Neural progenitor cell (in vitro differentiated cells): ENCODE results near the gene POLR3G. TPM values are rescaled to one million over a fixed set of nuclear protein-coding genes. Genes with fewer than 3 reads are reported as not detected.
A peak's percentile ranks its signal among the peaks of the same experiment; 100 is the strongest.

Source experiments
- DNase-seq: peaks from one replicate; pipeline ENCODE4 v3.0.0-alpha.2; 2016; ENCODE audit warnings: low spot score
- H2AFZ ChIP-seq: fragments of 200-600 bp; sonication (generic); replicated peaks from 2 replicates; pipeline ENCODE4 v1.6.1; 2016; ENCODE audit warnings: antibody characterized with exemption
- H3F3A ChIP-seq: fragments of 200-600 bp; sonication (generic); 2 replicates; pipeline ENCODE4 v1.6.1; 2016; ENCODE audit warnings: antibody characterized with exemption, low read depth
- H3K27ac ChIP-seq: fragments of 200-600 bp; sonication (generic); 2 replicates; pipeline ENCODE4 v1.5.1; 2016; ENCODE audit warnings: mild to moderate bottlenecking
- H3K27me3 ChIP-seq: fragments of 200-600 bp; sonication (generic); 2 replicates; pipeline ENCODE4 v1.6.1; 2016; ENCODE audit warnings: mild to moderate bottlenecking, moderate library complexity
- H3K36me3 ChIP-seq: fragments of 200-600 bp; sonication (generic); 2 replicates; pipeline ENCODE4 v1.5.1; 2016
- H3K4me1 ChIP-seq: fragments of 200-600 bp; sonication (generic); 2 replicates; pipeline ENCODE4 v1.6.1; 2016; ENCODE audit warnings: mixed run types
- H3K4me2 ChIP-seq: fragments of 200-600 bp; sonication (generic); 2 replicates; pipeline ENCODE4 v1.6.1; 2016
- H3K4me3 ChIP-seq: fragments of 200-600 bp; sonication (generic); 2 replicates; pipeline ENCODE4 v1.5.1; 2016
- H3K79me2 ChIP-seq: fragments of 200-600 bp; sonication (generic); 2 replicates; pipeline ENCODE4 v1.6.1; 2016; ENCODE audit warnings: low read depth
- H3K9ac ChIP-seq: fragments of 200-600 bp; sonication (generic); 2 replicates; pipeline ENCODE4 v1.6.1; 2016
- H3K9me3 ChIP-seq: fragments of 200-600 bp; sonication (generic); 2 replicates; pipeline ENCODE4 v1.5.1; 2016; ENCODE audit warnings: low read depth
- H4K20me1 ChIP-seq: fragments of 200-600 bp; sonication (generic); 2 replicates; pipeline ENCODE4 v1.6.1; 2016; ENCODE audit warnings: low read depth
- H3K27ac Mint-ChIP-seq: 3 replicates; pipeline ENCODE4 v1.8.0; 2021; ENCODE audit warnings: mixed read lengths
- H3K27me3 Mint-ChIP-seq: 2 replicates; pipeline ENCODE4 v1.8.0; 2022; ENCODE audit warnings: low read depth, mild to moderate bottlenecking, inconsistent platforms, moderate library complexity, mixed read lengths; ENCODE audit not compliant: insufficient read depth
- H3K36me3 Mint-ChIP-seq: 3 replicates; pipeline ENCODE4 v1.8.0; 2021; ENCODE audit warnings: mixed read lengths
- H3K4me1 Mint-ChIP-seq: 3 replicates; pipeline ENCODE4 v1.8.0; 2021; ENCODE audit warnings: mixed read lengths
- H3K4me3 Mint-ChIP-seq: 3 replicates; pipeline ENCODE4 v1.8.0; 2021; ENCODE audit warnings: mild to moderate bottlenecking, moderate library complexity, mixed read lengths
- H3K9me3 Mint-ChIP-seq: 3 replicates; pipeline ENCODE4 v1.8.0; 2020; ENCODE audit warnings: mixed read lengths
- EZH2 ChIP-seq: fragments of 200-600 bp; sonication (generic); IDR thresholded peaks from 2 replicates; pipeline ENCODE4 v1.6.1; 2017; ENCODE audit warnings: antibody characterized with exemption, mild to moderate bottlenecking, moderate library complexity
- EZH2phosphoT487 ChIP-seq: fragments of 200-600 bp; sonication (generic); IDR thresholded peaks from 2 replicates; pipeline ENCODE4 v1.6.1; 2017; ENCODE audit warnings: antibody characterized with exemption
- total RNA-seq: library from RNA; depleted of rRNA; stranded (reverse); fragments of >200 nt; gene quantifications from 2 replicates; pipeline ENCODE4 v1.2.3, GENCODE V29; 2015; ENCODE audit warnings: low replicate concordance
- TF ChIP-seq, protein P1 (sequence below): fragments of 200-600 bp; sonication (generic); IDR thresholded peaks from 2 replicates; pipeline ENCODE4 v1.5.1; 2017; ENCODE audit warnings: antibody characterized with exemption, mild to moderate bottlenecking

The POLR3G gene
- total RNA-seq, 1 donor from 2014 or later: 8.4 TPM

DNA sequence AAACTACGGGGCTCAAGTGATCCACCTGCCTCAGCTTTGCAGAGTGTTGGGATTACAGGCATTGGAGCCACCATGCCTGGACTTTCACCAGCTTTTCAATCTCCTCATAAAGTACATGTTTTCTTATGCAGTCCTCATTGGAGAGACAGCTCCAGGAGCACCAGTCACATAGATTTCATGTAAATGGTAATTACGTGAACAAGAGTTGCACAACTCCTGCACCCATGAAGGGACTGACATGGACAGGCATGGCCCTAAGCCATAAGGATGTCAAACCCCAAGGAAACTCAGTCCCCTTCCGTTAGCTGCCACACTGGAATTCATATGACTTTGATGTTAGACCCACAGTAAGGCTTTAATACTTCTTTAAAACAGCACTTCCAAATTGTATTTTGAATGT, 76.3 kb downstream of the POLR3G start:
- Mint-ChIP-seq H3K4me1 (peaks cover 56% of the 10 kb centered on the region), H3K27me3 (peaks cover 6% of the 10 kb centered on the region), H3K27ac (peak overlapping the region; percentile 88), H3K4me3 (no peak overlapping the region), H3K9me3 (no peaks in the 10 kb centered on the region), H3K36me3 (peaks cover 2% of the 10 kb centered on the region)
- no peaks in the 10 kb centered on the region for H3K36me3 ChIP-seq
- TF ChIP-seq EZH2 (no peak), EZH2phosphoT487 (no peak)
- TF ChIP-seq, protein P1, sequence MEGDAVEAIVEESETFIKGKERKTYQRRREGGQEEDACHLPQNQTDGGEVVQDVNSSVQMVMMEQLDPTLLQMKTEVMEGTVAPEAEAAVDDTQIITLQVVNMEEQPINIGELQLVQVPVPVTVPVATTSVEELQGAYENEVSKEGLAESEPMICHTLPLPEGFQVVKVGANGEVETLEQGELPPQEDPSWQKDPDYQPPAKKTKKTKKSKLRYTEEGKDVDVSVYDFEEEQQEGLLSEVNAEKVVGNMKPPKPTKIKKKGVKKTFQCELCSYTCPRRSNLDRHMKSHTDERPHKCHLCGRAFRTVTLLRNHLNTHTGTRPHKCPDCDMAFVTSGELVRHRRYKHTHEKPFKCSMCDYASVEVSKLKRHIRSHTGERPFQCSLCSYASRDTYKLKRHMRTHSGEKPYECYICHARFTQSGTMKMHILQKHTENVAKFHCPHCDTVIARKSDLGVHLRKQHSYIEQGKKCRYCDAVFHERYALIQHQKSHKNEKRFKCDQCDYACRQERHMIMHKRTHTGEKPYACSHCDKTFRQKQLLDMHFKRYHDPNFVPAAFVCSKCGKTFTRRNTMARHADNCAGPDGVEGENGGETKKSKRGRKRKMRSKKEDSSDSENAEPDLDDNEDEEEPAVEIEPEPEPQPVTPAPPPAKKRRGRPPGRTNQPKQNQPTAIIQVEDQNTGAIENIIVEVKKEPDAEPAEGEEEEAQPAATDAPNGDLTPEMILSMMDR: no peak
- no peak overlapping the region for H3K4me2 ChIP-seq
- H2AFZ ChIP-seq: no peak overlapping the region
- no peaks in the 10 kb centered on the region for H4K20me1 ChIP-seq
- H3K79me2 ChIP-seq: no peaks in the 10 kb centered on the region
- no peaks in the 10 kb centered on the region for H3K27me3 ChIP-seq
- DNase-seq: no peak
- H3K4me1 ChIP-seq: peaks cover 20% of the 10 kb centered on the region
- H3K27ac ChIP-seq: no peak overlapping the region
- no peaks in the 10 kb centered on the region for H3K9me3 ChIP-seq
- H3K9ac ChIP-seq: no peak overlapping the region
- no peak overlapping the region for H3K4me3 ChIP-seq
- H3F3A ChIP-seq: no peaks in the 10 kb centered on the region

DNA sequence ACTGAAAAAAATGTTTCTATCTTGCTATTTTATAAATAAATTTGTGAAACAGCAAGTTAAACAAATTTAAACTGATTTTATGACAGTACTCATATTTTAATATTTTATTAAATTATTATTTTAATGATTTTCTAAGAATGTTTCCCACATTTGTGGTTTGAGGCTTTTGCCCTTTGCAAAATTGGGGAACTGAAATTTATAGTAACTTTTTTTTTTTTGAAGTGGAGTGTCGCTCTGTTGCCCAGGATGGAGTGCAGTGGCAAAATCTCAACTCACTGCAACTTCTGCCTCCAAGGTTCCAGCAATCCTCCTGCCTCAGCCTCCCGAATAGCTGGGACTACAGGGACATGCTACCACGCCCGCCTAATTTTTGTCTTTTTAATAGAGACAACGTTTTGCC, 76.7 kb downstream of the POLR3G start:
- Mint-ChIP-seq H3K4me3 (no peak overlapping the region), H3K36me3 (peaks cover 2% of the 10 kb centered on the region), H3K9me3 (no peaks in the 10 kb centered on the region), H3K27me3 (peaks cover 6% of the 10 kb centered on the region), H3K27ac (peak overlapping the region; percentile 39), H3K4me1 (peaks cover 58% of the 10 kb centered on the region)
- no peak overlapping the region for H2AFZ ChIP-seq
- H3K9me3 ChIP-seq: no peaks in the 10 kb centered on the region
- DNase-seq: no peak
- no peaks in the 10 kb centered on the region for H3K79me2 ChIP-seq
- no peaks in the 10 kb centered on the region for H3K36me3 ChIP-seq
- no peak overlapping the region for H3K4me3 ChIP-seq
- H3K4me1 ChIP-seq: peaks cover 22% of the 10 kb centered on the region
- no peaks in the 10 kb centered on the region for H4K20me1 ChIP-seq
- TF ChIP-seq, protein P1: no peak
- H3K9ac ChIP-seq: no peak overlapping the region
- H3K27ac ChIP-seq: no peak overlapping the region
- H3K27me3 ChIP-seq: peaks cover under 1% of the 10 kb centered on the region
- H3F3A ChIP-seq: no peaks in the 10 kb centered on the region
- H3K4me2 ChIP-seq: no peak overlapping the region

DNA sequence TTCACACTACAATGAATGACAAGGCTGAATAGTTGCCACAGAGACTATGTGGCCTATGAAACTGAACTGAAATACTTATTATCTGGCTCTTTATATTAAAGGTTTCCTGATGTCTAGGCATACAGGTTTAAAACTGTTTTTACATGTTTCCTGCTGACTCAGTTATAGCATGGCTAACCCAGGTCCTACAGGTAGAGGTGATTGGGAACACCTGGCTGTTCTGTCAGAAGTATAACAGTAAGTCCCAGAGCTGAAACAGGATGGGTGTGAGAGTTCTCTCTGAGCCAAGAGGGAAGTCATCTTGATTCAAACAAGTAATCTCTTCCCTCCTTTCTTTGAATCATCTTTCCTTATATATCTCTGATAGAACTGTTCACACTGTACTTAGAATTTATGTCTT, 79.0 kb downstream of the POLR3G start:
- Mint-ChIP-seq H3K4me1 (peaks cover 52% of the 10 kb centered on the region), H3K36me3 (peaks cover 2% of the 10 kb centered on the region), H3K27me3 (peaks cover 6% of the 10 kb centered on the region), H3K27ac (peak overlapping the region; percentile 54), H3K4me3 (no peak overlapping the region), H3K9me3 (no peaks in the 10 kb centered on the region)
- no peak for TF ChIP-seq EZH2phosphoT487
- TF ChIP-seq, protein P1: no peak
- TF ChIP-seq EZH2: no peak
- H3F3A ChIP-seq: peaks cover 4% of the 10 kb centered on the region
- peaks cover 31% of the 10 kb centered on the region for H3K4me1 ChIP-seq
- no peaks in the 10 kb centered on the region for H3K9me3 ChIP-seq
- DNase-seq: no peak
- no peaks in the 10 kb centered on the region for H3K79me2 ChIP-seq
- H2AFZ ChIP-seq: no peak overlapping the region
- H3K36me3 ChIP-seq: no peaks in the 10 kb centered on the region
- H3K4me3 ChIP-seq: no peak overlapping the region
- H3K27me3 ChIP-seq: peaks cover 17% of the 10 kb centered on the region
- no peaks in the 10 kb centered on the region for H4K20me1 ChIP-seq
- H3K27ac ChIP-seq: no peak overlapping the region
- no peak overlapping the region for H3K9ac ChIP-seq
- no peak overlapping the region for H3K4me2 ChIP-seq
